Islet precursor cell (in vitro differentiated cells): ENCODE results near the gene GSS.
"Not testable (repeated sequence)": the region's sequence is repeated elsewhere in the genome, so short reads cannot be mapped to it uniquely, and the experiment has no call there.

ENCODE experiments used
- DNase-seq: peaks from one replicate; pipeline ENCODE4 v3.0.0-alpha.2; 2018

Gene GSS

DNA sequence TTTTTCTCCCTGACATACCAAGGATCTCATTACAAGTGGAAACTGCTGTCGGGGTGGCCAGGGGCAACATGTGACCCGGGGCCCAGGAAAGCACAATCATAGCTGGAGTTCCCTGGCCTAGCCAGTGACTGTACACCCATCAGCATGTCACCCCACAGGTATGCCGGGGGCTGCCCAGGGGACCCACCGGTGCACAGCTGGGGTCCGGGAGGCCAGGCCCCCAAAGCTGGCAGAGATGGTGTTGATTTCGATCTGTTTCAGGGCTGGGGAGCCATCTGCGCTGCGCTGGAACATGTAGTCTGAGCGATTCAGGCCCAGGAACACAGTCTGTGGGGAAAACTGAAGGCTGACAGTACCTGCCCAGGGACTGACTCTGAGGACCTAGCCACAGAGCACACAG, 13.3 kb downstream of the GSS start:
- DNase-seq: no peak

DNA sequence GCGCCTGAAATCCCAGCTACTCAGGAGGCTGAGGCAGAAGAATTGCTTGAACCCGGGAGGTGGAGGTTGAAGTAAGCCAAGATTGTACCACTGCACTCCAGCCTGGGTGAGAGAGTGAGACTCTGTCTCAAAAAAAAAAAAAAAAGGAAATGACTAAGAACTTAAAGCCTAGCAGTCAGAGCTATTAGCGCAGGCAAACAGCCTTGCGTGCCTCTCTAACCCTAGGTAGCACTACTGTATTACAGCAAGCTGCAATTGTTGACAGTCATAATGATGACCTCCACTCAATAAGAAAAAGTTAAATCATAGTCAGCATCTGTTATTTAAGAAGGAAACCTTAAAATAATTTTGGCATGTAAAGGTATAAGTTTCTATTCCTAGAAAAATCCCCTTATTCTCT, 14.4 kb downstream of the GSS start:
- no peak for DNase-seq

DNA sequence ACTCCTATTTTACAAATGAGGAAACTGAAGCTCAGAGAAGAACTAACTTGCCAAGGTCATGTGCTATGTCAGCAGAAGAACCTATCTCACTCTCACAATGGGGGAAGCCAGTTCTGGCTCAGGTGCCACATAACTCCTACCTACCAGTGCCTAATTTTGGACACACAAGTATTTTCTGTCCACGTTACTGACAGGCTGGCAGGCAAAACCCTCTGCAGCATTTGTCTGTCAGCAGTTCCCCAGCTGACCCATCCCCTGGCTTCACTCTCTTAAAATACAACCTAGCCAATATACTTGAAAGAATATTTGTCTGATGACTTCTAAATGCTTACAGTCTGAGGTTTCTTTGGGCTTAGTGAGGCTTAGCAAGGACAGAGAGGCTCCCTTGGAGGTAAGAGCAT, 15.5 kb downstream of the GSS start:
- DNase-seq: no peak

DNA sequence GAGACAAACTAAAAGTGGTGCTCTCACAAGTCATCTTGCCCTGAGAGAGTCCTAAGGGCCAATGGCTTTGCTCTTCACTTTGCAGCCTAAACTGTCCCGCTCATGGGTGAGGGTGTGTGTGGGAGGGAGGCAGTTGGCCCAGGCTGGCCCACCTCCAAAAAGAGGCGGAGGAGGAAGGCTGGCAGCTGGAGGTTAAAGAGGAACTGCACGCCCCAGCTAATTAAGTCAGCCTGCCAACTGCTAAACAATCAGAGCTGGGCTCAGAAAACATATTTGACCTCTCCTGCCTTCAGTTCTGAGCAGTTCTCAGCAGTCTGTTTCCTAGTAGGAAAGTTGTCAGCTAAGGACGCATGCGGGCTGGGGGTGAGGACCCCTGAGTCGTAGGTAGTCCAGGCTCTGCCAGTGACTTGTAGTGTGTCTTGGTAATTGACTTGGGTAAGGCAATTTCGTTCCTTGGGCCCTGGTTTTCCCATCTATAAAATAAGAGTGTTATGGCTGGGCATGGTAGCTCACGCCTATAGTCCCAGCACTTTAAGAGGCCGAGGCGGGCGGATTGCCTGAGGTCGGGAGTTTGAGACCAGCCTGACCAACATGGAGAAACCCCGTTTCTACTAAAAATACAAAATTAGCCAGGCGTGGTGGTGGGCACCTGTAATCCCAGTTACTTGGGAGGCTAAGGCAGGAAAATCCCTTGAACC, 17.0 kb downstream of the GSS start:
- DNase-seq: no peak

DNA sequence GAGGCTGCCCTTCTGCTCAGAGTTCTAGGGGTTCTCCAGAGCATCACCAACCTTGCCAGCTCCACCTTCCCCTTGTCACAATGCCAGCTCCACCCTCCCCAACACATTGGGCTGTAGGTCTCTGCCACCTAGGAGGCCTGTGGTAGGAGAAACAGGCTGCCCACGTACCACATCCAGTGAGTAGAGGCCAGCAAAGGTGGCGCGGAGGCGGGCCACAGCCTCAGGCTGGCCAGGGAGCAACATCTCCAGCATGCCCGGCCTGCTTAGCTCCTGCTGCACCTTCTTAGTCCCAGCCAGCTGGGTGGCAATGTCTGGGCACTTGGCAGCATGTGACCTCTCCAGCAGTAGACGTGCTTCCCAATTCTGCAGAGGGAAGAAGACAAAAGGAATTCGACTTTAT, 23.8 kb downstream of the GSS start:
- no peak for DNase-seq

DNA sequence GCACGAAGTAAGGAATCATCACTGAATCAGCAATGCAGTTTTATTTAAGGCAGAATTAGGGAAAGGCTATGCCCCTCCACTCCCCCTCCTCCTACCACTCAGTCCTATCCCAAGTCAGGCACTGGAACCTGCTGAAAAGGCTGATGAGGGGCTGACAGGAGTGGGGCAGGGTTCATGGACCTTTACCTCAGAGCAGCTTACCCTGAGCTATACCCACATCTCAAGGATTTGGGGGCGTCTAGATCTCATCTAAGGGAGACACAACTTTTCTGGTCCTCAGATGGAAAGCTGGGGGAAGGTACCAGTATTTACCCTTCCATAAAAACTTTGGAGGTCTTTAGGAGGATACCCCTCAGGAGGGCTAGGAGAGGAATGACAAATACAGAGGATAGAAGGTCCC, 27.2 kb downstream of the GSS start:
- DNase-seq: no peak

DNA sequence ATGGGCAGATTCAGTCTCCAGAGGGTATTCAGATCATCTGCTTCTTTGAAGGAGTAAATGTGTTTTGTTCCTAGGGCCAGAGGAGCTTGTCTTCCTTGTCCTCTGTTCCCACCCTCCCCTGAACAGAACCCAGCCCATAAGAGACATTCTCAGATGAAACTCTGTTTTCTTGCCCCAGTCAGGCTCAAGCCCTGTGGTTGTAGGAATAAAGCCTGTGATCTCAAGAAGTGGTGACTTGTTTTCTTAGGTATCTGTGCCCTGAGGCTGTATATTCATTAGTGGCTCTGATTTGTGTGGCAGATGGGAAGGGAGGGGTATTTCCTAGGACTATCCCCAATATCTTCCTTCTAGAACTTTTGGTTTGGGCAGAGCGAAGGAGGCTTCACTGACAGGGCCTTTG, 27.9 kb downstream of the GSS start:
- DNase-seq: peak; percentile 79

DNA sequence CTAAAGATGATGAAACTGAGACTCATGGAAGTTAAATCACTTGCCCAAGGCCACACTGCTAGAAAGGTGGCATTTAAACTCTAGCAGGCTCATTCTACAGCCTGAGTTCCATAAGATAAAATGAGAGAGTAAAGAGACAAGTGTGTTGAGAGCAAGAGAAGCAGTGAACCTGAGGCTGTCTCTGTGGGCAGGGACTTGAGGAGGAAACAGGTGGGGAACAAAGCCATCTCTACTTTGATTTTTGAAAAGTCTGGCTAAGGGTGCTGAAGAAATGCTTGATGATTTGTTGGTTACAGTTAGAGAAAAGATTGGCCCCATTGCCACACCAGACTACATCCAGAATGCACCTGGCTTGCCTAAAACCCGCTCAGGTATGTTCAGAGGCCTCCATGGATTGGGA, 29.0 kb downstream of the GSS start:
- no peak for DNase-seq

DNA sequence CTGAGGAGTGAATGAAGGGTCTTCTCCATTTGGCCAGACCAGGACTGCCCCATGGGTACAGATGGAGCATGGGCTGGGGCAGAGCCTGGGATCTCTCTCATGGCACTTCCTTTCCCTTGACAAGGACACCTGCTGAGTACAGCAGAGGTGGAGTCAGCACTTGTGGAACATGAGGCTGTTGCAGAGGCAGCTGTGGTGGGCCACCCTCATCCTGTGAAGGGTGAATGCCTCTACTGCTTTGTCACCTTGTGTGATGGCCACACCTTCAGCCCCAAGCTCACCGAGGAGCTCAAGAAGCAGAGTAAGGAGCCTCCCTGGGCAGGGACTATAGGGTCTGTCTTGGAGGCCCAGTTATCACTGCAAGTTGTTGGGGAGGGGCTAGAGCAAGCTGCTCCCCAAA, 29.6 kb downstream of the GSS start:
- DNase-seq: no peak

DNA sequence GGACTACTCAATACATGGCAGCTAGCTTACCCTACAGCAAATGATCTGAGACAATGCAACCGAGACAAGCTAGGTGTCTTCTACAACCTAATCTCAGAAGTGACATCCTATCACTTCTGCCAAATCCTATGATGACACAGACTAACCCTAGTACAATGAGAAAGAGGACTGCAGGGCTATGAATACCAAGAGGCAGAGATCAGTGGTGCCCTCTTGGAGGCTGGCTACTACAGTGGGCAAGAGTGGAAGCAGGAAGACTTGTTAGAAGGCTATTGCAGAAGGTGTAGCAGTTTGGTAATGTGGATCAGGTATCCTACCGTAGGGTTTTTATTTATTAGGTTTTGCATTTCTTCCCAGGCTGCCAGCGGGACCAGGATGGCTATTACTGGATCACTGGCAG, 30.3 kb downstream of the GSS start:
- DNase-seq: no peak

DNA sequence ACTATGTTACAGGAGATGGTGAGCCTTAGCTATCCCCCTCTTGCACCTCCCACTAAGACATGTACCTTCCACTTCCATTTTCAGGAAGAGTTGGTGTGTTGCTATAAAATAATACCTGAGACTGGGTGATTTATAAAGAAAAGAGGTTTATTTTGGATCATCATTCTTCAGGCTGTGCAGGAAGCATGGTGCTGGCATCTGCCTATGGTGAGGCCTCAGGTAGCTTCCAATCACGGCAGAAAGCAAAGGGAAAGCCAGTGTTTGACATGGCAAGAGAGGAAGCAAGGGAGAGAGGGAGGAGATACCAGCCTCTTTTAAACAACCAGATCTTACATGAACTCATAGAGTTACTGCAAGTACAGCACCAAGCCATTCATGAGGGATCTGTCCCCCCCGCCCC, 32.2 kb downstream of the GSS start:
- no peak for DNase-seq

DNA sequence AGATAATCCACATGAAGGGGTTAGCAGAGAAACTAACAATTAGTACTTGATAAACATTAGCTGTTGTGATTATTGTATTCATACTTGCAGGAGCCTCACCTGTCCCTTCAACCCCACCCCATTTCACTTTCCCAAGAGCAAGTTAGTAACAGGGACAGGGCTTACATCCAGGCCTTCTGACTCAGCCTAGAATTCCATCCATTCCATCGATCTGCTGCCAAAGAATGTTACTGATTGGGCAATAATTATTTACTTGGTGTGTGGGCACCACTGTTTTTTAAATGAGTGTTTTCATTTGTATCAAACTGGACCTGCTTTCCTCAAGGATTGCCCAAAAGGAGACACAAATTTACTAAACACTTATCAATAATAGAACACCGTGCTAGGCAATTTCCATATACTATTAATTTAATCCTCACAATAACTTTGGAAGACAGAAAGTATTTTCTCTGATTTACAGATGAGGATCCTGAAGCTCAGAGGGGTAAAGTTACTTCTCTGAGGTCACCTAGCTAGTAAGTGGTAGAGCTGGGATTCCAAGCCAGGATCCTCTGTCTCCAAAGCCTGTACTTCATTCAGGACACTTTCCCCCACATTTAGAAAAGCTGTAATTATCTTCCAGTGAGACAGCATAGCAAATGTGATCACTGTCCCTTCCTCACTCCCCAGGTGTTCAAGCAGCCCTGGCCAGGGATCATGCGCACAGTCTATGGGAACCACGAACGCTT, 32.8 kb downstream of the GSS start:
- no peak for DNase-seq

DNA sequence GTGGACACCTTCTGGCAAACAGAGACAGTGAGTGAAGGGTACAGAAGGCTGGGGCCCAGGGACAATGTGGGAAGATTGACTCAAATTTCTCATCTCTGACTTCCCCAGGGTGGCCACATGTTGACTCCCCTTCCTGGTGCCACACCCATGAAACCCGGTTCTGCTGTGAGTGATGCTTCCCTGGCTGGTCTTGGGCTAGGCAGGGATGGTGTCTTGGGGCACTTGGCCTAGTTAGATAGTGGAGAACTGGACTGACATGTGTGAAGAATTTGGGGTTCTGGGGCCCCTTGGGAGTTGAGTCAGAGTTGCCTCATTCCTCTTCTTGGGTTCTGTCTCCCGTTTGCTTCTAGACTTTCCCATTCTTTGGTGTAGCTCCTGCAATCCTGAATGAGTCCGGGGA, 34.2 kb downstream of the GSS start:
- no peak for DNase-seq

DNA sequence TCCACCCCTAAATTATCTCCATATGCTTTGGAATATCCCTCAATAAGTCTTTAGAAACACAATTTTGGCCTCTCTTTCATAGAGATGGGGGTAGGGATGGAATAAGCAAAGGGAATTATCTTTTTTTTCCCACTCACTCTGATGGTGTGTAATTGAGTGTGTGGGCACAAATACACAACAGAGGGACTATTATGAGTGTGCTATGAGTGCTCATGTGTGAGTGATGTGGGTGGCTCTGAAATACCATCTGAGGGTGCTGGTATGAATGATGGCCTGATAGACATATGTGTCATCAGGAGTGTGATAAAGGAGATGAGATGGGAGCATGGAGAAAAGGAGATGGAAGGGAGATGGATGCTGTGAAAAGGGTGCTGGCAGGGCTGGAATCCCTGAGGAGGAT, 35.6 kb downstream of the GSS start:
- no peak for DNase-seq

DNA sequence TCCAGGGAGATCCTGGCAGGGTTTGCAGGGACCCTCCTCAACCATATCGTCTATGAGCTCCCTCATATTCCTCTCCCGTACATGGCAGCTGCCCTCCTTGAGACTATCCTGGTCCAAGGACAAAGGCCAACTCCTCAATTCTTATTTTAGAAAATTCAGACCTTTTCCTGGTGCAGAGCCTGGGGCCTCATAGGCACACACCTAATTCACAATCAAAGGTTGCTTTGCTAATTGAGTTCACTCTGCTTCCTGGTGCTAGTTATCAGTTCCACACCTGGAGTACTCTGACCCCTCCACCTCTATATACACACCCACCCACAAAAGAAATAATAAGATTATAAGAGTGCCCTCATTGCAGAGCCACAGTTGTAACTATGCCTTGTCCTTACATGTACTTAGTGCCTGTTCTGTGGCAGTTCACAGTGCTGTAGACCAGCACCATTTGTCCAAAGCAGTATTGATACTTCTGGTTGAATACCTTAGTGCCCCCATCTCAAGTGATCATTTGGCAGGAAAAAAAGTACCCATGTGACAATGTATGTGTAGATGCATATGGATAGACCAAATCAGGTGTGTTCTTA, 38.7 kb downstream of the GSS start:
- no peak for DNase-seq

DNA sequence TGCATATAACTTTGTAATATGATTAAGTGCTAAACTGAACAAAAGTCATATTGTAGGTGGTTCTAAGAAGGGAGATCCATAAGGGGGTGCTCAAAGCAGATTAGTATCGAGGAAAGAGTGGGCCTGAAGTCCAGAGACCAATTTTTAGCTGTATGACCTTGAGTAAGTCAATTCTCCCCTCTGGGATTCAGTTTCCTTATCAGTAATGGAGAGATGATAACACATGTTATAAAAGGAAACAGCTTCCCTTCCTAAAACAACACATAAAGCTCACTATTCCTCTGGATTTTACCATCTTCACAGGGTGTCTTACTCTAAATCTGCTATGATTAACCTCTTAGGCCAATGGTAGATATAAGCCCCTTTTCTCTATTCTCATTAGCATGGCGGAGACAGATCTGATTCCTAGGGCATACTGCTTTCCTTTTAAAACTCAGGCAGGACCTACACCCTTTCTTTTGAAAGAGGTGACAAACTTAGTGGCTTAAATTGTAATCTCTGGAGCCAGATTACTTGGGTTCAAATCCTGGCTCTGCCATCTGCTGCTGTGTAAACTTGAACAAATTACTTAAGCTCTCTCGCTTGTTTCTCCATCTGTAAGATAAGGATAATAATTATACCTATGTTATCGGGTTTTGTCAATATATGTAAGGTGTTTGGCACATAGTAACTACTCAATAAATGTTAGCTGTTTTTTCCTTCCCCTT, 39.7 kb downstream of the GSS start:
- DNase-seq: no peak

DNA sequence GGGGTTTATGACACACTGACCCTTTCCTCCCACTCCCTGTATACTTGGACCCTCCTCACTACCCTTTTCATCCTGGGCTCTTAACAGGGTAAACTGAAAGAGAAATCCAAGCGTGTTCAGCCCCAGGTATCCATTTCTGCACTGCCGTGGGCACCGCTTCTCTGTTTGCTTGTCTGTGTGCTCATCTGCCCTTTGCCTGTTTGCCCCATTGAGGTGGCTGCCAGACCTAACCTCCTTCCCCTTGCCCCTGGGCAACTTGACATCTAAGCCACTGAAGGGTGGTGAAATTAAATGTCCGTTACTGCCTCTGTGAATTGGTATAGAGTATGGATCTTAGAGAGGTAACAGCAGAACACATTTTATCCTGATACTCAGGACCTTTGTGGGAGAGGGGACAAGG, 40.5 kb downstream of the GSS start:
- DNase-seq: no peak

DNA sequence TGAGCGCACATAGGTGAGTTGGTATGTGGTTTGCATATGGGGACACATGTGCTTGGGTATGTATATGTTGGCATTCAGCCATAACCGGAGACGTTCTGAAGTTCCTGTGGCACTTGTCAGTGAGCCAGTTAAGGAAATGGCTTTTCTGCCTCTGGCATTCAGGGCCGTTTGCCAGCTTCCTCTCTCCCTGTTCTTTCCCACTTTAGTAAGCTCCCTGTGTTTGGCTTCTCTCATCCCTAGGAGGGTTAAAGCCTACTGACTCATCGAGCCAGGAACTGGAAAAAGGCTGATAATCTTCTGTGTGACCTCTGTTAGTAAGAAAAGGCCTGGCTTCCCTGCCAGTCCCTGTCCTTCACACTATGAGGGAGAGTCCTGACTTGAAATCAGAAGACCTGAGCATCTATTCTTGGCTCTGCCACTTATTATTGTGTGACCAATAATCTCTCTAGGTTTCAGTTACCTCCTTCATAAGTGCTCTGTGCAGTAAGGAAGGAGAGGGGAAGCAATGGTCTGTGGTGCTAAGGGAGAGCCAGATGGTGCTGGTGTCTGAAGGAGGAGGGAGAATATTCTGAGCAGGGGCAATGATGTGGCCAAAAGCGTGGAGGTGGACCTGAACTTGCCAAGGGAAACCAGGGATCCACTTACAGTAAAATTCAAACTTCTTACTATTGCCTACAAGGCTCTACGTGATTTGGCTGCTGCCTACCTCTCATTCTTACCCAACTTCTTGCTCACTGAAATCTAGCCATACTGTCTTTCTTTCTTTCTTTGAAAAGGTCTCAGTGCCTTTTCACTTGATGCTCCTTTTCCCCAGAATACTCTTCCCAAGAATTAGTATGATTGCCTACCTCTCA, 47.8 kb downstream of the GSS start:
- DNase-seq: peak; percentile 78

DNA sequence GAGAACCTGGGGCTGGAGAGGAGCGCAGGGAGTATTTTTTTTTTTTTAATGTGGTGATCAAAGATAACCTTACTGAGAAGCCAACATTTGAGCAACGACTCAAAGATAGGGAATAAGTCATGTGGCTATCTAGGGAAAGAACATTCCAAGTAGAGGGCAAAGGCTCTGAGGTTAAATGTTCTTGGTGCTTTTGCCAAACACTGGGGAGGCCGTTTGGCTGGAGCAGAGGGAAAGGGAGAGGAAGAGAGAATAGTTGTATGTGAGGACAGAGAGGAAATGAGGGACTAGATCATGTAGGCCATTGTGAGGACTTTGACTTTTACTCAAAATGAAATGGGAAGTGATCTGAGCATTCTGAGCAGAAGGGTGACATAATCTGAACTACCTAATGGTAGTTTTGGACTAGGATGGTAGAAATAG, 51.4 kb downstream of the GSS start:
- no peak for DNase-seq

DNA sequence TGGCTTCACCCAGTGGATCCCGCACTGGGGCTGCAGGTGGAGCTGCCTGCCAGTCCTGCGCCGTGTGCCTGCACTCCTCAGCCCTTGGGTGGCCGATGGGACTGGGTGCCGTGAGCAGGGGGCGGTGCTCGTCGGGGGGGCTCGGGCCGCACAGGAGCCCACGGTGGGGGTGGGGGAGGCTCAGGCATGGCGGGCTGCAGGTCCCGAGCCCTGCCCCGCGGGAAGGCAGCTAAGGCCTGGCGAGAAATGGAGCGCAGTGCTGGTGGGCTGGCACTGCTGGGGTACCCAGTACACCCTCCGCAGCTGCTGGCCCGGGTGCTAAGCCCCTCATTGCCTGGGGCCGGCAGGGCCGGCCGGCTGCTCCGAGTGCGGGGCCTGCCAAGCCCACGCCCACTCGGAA, 56.9 kb downstream of the GSS start:
- not testable (repeated sequence) for DNase-seq

DNA sequence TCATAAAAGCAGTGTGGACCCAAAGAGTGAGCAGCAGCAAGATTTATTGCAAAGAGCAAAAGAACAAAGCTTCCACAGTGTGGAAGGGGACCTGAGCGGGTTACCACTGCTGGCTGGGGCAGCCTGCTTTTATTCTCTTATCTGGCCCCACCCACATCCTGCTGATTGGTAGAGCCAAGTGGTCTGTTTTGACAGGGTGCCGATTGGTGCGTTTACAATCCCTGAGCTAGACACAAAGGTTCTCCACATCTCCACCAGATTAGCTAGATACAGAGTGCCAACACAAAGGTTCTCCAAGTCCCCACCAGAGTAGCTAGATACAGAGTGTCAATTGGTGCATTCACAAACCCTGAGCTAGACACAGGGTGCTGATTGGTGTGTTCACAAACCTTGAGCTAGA, 57.5 kb downstream of the GSS start:
- DNase-seq: not testable (repeated sequence)

DNA sequence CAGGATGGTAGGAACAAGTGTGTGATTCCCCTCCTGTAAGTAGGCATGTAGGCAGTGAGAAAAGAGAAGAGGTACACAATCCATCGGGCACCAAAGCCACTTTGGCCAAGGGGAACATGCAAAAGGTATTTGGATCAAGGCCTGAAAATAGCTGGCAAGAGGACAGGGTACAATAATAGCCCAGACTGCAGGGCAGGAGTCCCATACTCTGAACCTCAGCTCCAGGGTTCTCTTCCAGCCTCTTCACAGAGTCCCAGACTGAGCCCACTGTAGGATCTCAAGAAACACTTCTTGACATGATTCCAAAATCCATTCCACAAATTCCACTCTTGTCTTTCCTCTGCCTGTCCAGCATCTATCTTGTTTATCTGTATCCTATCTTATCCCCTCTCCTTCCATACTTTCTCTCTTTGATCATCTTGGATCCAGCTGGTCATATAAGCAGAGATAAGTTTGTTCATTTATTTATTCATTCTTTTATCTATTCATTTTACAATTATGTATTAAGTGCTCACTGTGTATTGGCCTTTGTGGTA, 59.5 kb downstream of the GSS start:
- DNase-seq: no peak

DNA sequence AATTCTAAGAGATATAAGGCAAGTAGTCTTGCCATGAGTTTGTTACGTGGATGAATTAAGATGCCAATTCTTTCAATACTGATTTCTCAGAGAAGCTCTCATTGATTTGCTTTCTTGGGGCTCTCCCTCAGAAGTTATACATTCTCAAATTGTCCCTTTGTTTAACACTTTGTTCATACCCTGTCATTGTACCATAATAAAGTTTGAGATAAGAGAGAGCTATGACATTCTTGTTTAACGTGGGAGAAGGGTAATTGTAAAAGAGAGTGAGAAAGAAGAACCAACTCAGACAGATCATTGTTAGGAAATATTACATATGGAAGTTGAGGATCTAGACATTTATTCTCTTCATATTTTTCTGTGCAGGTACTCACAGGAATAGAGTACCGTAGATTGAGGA, 60.1 kb downstream of the GSS start:
- DNase-seq: no peak
